ENCODE results near the gene FMO3.

Gene FMO3

GRCh38 chr1:171160639-171161354, 70.1 kb downstream of the FMO3 start:
- no peak for DNase-seq

DNA sequence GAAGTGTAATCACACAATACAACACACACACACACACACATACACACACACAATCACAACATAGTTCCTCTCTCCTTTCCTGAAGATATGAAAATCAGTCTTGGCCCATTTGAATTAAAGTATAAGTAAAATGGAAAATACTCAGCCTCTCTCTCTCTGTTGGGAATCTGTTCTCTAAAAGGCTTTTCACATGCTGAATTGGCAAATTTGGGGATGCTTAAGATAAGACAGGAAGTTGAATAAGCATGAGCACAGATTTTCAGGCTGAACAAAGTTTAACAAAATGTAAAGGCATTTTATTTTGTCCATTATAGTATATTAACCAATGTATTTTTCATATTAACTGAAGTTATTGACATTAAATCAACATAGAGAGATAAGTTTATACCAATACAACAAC, 70.7 kb downstream of the FMO3 start:
- DNase-seq = no peak

GRCh38 chr1:171166361-171166760, 75.7 kb downstream of the FMO3 start:
- DNase-seq = no peak
